Calu3 (cell line): Measurements from ENCODE around the gene SASH3. TPM values are rescaled to one million over a fixed set of nuclear protein-coding genes. Genes with fewer than 3 reads are reported as not detected.

ENCODE experiments used
- BruUV-seq: library from RNA; stranded (reverse); fragments of 400-500 nt; replicated peaks from 2 replicates; lab custom pipeline; 2021; lab: Mats Ljungman, UMichigan
- CTCF ChIA-PET: fragments of 300-600 bp; sonication (Branson Sonifier 250); formaldehyde crosslinking; loops from one replicate; lab custom pipeline; 2022; ENCODE audit warnings: antibody characterized with exemption; lab: Charles Lee
- DNase-seq: peaks from one replicate; pipeline ENCODE4 v3.0.0; 2022
- H3K27ac Mint-ChIP-seq: one replicate; pipeline ENCODE4 v1.8.0; 2022; ENCODE audit warnings: mixed read lengths; ENCODE audit not compliant: unreplicated experiment
- H3K27me3 Mint-ChIP-seq: one replicate; pipeline ENCODE4 v1.8.0; 2022; ENCODE audit warnings: mixed read lengths; ENCODE audit not compliant: unreplicated experiment
- H3K36me3 Mint-ChIP-seq: one replicate; pipeline ENCODE4 v1.8.0; 2022; ENCODE audit warnings: mild to moderate bottlenecking, moderate library complexity, mixed read lengths; ENCODE audit not compliant: insufficient read depth, unreplicated experiment
- H3K4me1 Mint-ChIP-seq: one replicate; pipeline ENCODE4 v1.8.0; 2022; ENCODE audit warnings: mild to moderate bottlenecking, low read depth, mixed read lengths; ENCODE audit not compliant: unreplicated experiment
- H3K4me3 Mint-ChIP-seq: one replicate; pipeline ENCODE4 v1.8.0; 2022; ENCODE audit warnings: mild to moderate bottlenecking, low read depth, moderate library complexity, mixed read lengths; ENCODE audit not compliant: unreplicated experiment
- H3K9me3 Mint-ChIP-seq: one replicate; pipeline ENCODE4 v1.8.0; 2022; ENCODE audit warnings: low read depth, mixed read lengths; ENCODE audit not compliant: unreplicated experiment
- CTCF ChIP-seq: fragments of 200-600 bp; IDR thresholded peaks from one replicate; pipeline ENCODE4 v1.8.0; 2022; ENCODE audit warnings: antibody characterized with exemption; ENCODE audit not compliant: unreplicated experiment
- intact Hi-C: fragments of 100-400 bp; cut with micrococcal nuclease; formaldehyde crosslinking; loops from one replicate; pipeline ENCODE4 v1.10.0; 2022; ENCODE audit not compliant: unreplicated experiment
- total RNA-seq: library from RNA; stranded (reverse); gene quantifications from 2 replicates; pipeline ENCODE4 v1.2.3, GENCODE V29; 2022

Gene SASH3
- total RNA-seq, 1 experiment from 2014 or later: not detected

GRCh38 chrX:129760155-129760554 lies 19.6 kb upstream of the SASH3 start:
- intact Hi-C loops: no loop called here
- H3K27me3 Mint-ChIP-seq: no peaks in the 10 kb centered on the region
- H3K4me1 Mint-ChIP-seq: no peaks in the 10 kb centered on the region
- H3K27ac Mint-ChIP-seq: no peak overlapping the region
- H3K36me3 Mint-ChIP-seq: no peaks in the 10 kb centered on the region
- DNase-seq: no peak
- no TSS peak for BruUV-seq
- H3K4me3 Mint-ChIP-seq: no peak overlapping the region
- no peak for TF ChIP-seq CTCF
- CTCF ChIA-PET: interaction anchor here (0.5 kb wide), 1 partner anchor 67 kb away, joined by 5 read pairs; no protein-coding TSS in a partner anchor
- no peaks in the 10 kb centered on the region for H3K9me3 Mint-ChIP-seq

GRCh38 chrX:129760981-129761380 lies 18.8 kb upstream of the SASH3 start:
- no peak overlapping the region for H3K4me3 Mint-ChIP-seq
- H3K9me3 Mint-ChIP-seq: no peaks in the 10 kb centered on the region
- no TSS peak for BruUV-seq
- H3K4me1 Mint-ChIP-seq: no peaks in the 10 kb centered on the region
- no peaks in the 10 kb centered on the region for H3K36me3 Mint-ChIP-seq
- TF ChIP-seq CTCF: no peak
- DNase-seq: no peak
- CTCF ChIA-PET: no interaction called here
- H3K27ac Mint-ChIP-seq: no peak overlapping the region
- H3K27me3 Mint-ChIP-seq: no peaks in the 10 kb centered on the region
- intact Hi-C loops: no loop called here

- intact Hi-C loops: no loop called here
- Mint-ChIP-seq H3K4me1 (no peaks in the 10 kb centered on the region), H3K36me3 (no peaks in the 10 kb centered on the region), H3K9me3 (no peaks in the 10 kb centered on the region), H3K4me3 (no peak overlapping the region), H3K27me3 (no peaks in the 10 kb centered on the region), H3K27ac (no peak overlapping the region)
- no peak for DNase-seq
- CTCF ChIA-PET: no interaction called here
- no TSS peak for BruUV-seq
- TF ChIP-seq CTCF: no peak
Observed at GRCh38 chrX:129761596-129761995, 18.2 kb upstream of the SASH3 start.

- no TSS peak for BruUV-seq
- DNase-seq: no peak
- Mint-ChIP-seq H3K27ac (no peak overlapping the region), H3K4me3 (no peak overlapping the region), H3K9me3 (no peaks in the 10 kb centered on the region), H3K27me3 (no peaks in the 10 kb centered on the region), H3K4me1 (no peaks in the 10 kb centered on the region), H3K36me3 (no peaks in the 10 kb centered on the region)
- TF ChIP-seq CTCF: no peak
- intact Hi-C loops: no loop called here
- CTCF ChIA-PET: no interaction called here
Observed at GRCh38 chrX:129762448-129762847, 17.3 kb upstream of the SASH3 start.
